ENCODE measurements around the gene PFDN5.

GRCh38 chr12:53333845-53334244 is 38.5 kb downstream of the PFDN5 start:
- TF ChIP-seq, protein P1, sequence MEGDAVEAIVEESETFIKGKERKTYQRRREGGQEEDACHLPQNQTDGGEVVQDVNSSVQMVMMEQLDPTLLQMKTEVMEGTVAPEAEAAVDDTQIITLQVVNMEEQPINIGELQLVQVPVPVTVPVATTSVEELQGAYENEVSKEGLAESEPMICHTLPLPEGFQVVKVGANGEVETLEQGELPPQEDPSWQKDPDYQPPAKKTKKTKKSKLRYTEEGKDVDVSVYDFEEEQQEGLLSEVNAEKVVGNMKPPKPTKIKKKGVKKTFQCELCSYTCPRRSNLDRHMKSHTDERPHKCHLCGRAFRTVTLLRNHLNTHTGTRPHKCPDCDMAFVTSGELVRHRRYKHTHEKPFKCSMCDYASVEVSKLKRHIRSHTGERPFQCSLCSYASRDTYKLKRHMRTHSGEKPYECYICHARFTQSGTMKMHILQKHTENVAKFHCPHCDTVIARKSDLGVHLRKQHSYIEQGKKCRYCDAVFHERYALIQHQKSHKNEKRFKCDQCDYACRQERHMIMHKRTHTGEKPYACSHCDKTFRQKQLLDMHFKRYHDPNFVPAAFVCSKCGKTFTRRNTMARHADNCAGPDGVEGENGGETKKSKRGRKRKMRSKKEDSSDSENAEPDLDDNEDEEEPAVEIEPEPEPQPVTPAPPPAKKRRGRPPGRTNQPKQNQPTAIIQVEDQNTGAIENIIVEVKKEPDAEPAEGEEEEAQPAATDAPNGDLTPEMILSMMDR (IDR thresholded peaks at IDR 0.05; ENCODE audit: borderline replicate concordance, extremely low read depth, low read length, poor library complexity, severe bottlenecking), result no peak
- no peak for TF ChIP-seq EZH2 (IDR thresholded peaks at IDR 0.05; ENCODE audit: borderline replicate concordance, low read depth, low read length, severe bottlenecking)

Measured in DND-41 (cell line).